Activated T-helper 2 cell treated with anti-CD3 and anti-CD28 coated beads, Interferon-gamma antibody, Interleukin-2, Interleukin-4, amounts not matched to agents 10 μg/mL and 5 μg/mL and 100 μg/mL, durations not matched to agents 14 hours and 24 hours and 36 hours (primary cell): Measurements from ENCODE around the gene CHAF1B. TPM values are rescaled to one million over a fixed set of nuclear protein-coding genes. Genes with fewer than 3 reads are reported as not detected.
"Not testable (repeated sequence)": the region's sequence is repeated elsewhere in the genome, so short reads cannot be mapped to it uniquely, and the experiment has no call there.

Experiments
- DNase-seq: peaks from one replicate; pipeline ENCODE4 v3.0.0; 2021; ENCODE audit warnings: low spot score
- H3K27ac Mint-ChIP-seq: one replicate; pipeline ENCODE4 v1.8.0; 2021; ENCODE audit warnings: mixed read lengths
- H3K27me3 Mint-ChIP-seq: one replicate; pipeline ENCODE4 v1.8.0; 2021; ENCODE audit warnings: low read depth, mixed read lengths
- H3K36me3 Mint-ChIP-seq: one replicate; pipeline ENCODE4 v1.8.0; 2021; ENCODE audit warnings: low read depth, mixed read lengths
- H3K4me1 Mint-ChIP-seq: one replicate; pipeline ENCODE4 v1.8.0; 2021; ENCODE audit warnings: low read depth, mixed read lengths
- H3K4me3 Mint-ChIP-seq: one replicate; pipeline ENCODE4 v1.8.0; 2021; ENCODE audit warnings: low read depth, mild to moderate bottlenecking, moderate library complexity, mixed read lengths
- H3K9me3 Mint-ChIP-seq: one replicate; pipeline ENCODE4 v1.8.0; 2021; ENCODE audit warnings: mixed read lengths
- intact Hi-C: fragments of 100-400 bp; cut with micrococcal nuclease; formaldehyde crosslinking; loops from one replicate; pipeline ENCODE4 v1.15.1; 2023
- total RNA-seq: library from RNA; stranded (reverse); gene quantifications from 2 replicates; pipeline ENCODE4 v1.2.3, GENCODE V29; 2022

The CHAF1B gene
- total RNA-seq, 1 donor from 2014 or later: 34.2 TPM

DNA sequence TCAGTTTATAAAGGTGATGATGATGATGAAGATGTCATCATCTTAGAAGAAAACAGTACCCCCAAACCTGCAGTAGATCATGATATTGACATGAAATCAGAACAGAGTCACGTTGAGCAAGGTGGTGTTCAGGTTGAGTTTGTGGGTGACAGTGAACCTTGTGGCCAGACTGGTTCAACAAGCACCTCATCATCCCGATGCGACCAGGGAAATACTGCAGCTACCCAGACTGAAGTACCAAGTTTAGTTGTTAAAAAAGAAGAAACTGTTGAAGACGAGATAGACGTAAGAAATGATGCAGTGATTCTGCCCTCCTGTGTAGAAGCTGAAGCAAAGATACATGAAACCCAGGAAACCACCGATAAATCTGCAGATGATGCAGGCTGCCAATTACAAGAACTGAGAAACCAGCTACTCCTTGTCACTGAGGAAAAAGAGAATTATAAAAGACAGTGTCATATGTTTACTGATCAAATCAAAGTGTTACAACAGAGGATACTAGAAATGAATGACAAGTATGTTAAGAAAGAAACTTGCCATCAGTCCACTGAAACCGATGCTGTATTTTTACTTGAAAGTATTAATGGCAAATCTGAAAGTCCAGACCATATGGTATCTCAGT lies 16.0 kb upstream of the CHAF1B start:
- no peaks in the 10 kb centered on the region for H3K9me3 Mint-ChIP-seq
- no peak overlapping the region for H3K27ac Mint-ChIP-seq
- peaks cover 1% of the 10 kb centered on the region for H3K4me1 Mint-ChIP-seq
- H3K27me3 Mint-ChIP-seq: no peaks in the 10 kb centered on the region
- no peak for DNase-seq
- H3K4me3 Mint-ChIP-seq: no peak overlapping the region
- intact Hi-C loops: no loop called here
- peaks cover 80% of the 10 kb centered on the region for H3K36me3 Mint-ChIP-seq

DNA sequence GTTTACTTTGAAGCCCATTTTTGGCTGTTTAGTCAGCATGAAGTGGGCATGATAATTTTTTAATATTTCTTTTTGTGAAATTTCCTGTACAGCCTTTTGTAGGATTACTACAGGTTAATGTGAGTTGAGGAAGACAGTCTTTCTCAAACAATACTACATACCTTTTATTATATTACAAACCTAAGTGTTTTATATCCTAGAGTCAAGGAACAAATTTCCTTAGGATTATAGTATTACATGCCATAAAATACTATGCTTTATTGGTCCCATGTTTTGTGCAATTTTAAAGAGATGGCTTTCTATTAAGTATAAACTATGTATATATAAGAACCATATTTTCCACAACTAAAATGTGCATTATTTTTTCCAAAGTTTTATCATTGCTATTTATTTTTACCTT lies 9.2 kb upstream of the CHAF1B start:
- Mint-ChIP-seq H3K4me1 (no peaks in the 10 kb centered on the region), H3K27me3 (no peaks in the 10 kb centered on the region), H3K36me3 (peaks cover 39% of the 10 kb centered on the region), H3K4me3 (no peak overlapping the region), H3K27ac (no peak overlapping the region), H3K9me3 (no peaks in the 10 kb centered on the region)
- DNase-seq: no peak
- intact Hi-C loops: no loop called here

DNA sequence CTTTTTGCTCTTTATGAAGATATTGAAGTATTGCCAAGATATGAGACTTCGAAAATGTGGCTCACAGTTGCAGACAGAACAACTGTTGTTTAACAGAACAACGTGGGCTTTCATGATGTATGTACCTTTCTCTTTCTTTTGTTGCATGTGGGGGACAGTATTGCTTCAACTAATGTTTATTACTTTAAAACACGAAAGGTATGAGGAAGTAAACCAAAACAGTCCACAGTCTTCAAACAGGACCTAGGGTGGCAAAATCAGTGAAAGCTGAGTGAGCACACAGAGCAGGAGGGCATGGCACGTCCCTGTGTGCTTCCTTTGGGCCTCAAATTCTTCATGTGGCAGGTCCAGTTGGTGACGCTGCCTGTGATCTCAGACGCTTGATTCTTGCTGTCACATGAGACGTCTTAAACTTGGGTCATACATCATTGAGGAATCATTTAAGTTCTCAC lies 7.8 kb upstream of the CHAF1B start:
- H3K36me3 Mint-ChIP-seq: peaks cover 28% of the 10 kb centered on the region
- no peaks in the 10 kb centered on the region for H3K9me3 Mint-ChIP-seq
- intact Hi-C loops: no loop called here
- no peak for DNase-seq
- no peaks in the 10 kb centered on the region for H3K27me3 Mint-ChIP-seq
- no peak overlapping the region for H3K4me3 Mint-ChIP-seq
- no peak overlapping the region for H3K27ac Mint-ChIP-seq
- peaks cover 2% of the 10 kb centered on the region for H3K4me1 Mint-ChIP-seq

DNA sequence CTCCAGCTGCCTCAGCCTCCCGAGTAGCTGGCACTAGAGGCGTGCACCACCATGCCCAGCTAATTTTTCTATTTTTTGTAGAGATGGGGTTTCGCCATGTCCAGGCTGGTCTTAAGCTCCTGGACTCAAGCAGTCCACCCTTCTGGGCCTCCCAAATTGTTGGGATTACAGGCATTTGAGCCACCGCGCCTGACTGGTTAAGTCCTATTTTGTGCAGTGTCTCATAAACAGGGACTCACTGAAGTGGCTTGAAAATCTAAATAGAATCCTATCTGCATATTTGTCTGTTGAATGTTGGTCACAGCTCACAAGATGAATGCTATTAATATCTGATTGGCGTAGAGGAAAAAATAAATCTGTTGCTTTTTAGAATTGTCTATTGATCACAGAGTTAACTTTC lies 5.9 kb upstream of the CHAF1B start:
- Mint-ChIP-seq H3K4me1 (peaks cover 2% of the 10 kb centered on the region), H3K27me3 (no peaks in the 10 kb centered on the region), H3K9me3 (no peaks in the 10 kb centered on the region), H3K27ac (no peak overlapping the region), H3K36me3 (peaks cover 16% of the 10 kb centered on the region), H3K4me3 (no peak overlapping the region)
- intact Hi-C loops: no loop called here
- no peak for DNase-seq

DNA sequence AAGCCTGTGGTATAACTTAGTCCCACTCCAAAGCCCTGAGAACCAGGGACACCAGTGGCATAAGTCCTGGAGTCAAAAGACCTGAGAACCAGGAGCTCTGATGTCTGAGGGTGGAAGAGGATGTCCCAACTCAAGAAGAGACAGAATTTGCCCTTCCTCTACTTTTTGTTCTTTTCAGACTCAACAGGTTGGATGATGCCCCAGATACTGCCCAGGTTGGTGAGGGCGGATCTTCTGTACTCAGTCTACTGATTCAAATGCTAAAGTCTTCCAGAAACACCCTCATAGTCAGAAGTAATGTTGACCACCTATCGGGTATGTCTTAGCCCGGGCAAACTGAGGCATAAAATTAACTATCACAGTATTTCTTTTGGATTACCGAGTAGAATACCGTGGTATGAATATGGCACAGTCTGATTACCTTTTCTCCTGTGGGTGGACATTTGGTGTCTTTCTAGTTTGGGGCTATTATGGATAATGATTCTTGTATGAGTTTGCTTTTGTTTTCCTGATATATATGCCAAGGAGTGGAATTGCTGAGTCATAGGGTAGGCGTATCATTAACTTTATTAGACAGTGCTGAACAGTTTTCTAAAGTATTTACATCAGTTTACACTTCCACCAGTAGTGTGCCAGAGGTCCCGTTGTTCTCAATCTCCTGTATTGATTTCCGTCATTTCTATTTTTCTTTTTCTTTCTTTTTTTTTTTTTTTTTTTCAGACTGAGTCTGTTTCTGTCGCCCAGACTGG lies 3.2 kb upstream of the CHAF1B start:
- Mint-ChIP-seq H3K4me1 (peaks cover 12% of the 10 kb centered on the region), H3K27ac (no peak overlapping the region), H3K36me3 (peaks cover 13% of the 10 kb centered on the region), H3K9me3 (no peaks in the 10 kb centered on the region), H3K4me3 (no peak overlapping the region), H3K27me3 (no peaks in the 10 kb centered on the region)
- intact Hi-C loops: no loop called here
- no peak for DNase-seq

DNA sequence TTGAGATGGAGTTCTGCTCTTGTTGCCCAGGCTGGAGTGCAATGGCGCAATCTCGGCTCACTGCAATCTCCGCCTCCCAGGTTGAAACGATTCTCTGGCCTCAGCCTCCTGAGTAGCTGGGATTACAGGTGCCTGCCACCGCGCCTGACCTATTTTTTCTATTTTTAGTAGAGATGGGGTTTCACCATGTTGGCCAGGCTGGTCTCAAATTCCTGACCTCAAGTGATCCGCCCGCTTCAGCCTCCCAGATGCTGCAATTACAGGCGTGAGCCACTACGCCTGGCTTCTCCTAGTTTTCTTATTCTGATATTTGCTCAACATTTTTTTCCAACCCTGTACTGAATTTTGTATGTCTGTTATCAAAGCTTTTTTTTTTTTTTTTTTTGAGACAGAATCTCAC lies 2.5 kb upstream of the CHAF1B start:
- H3K27ac Mint-ChIP-seq, intact Hi-C loops, H3K4me3 Mint-ChIP-seq, H3K9me3 Mint-ChIP-seq, DNase-seq, H3K27me3 Mint-ChIP-seq: not testable (repeated sequence)
- peaks cover 16% of the 10 kb centered on the region for H3K4me1 Mint-ChIP-seq
- peaks cover 13% of the 10 kb centered on the region for H3K36me3 Mint-ChIP-seq

DNA sequence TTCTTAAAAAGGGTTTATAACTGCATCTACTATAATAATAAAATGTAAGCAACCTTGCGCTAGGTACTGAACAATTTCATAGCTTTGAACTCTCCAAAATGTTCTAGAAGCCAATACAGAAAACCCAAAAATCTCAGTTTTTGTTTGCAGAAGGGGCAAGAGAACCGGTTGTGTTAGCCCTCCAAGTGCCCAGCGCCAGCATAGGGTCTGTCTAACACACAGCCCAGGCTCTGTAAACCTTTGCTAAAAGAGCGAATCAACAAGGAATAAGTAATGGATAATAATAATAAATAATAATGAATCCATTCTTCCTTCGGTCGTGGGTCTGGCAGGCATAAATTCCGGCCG lies 333 bp upstream of the CHAF1B start:
- H3K36me3 Mint-ChIP-seq: peaks cover 25% of the 10 kb centered on the region
- H3K4me1 Mint-ChIP-seq: peaks cover 24% of the 10 kb centered on the region
- H3K4me3 Mint-ChIP-seq: no peak overlapping the region
- H3K27ac Mint-ChIP-seq: no peak overlapping the region
- intact Hi-C loops: loop anchor here (5.0 kb wide), 1 partner anchor 228 kb away; the partner anchor contains the start of gene DOP1B
- DNase-seq: no peak
- no peaks in the 10 kb centered on the region for H3K27me3 Mint-ChIP-seq
- no peaks in the 10 kb centered on the region for H3K9me3 Mint-ChIP-seq

DNA sequence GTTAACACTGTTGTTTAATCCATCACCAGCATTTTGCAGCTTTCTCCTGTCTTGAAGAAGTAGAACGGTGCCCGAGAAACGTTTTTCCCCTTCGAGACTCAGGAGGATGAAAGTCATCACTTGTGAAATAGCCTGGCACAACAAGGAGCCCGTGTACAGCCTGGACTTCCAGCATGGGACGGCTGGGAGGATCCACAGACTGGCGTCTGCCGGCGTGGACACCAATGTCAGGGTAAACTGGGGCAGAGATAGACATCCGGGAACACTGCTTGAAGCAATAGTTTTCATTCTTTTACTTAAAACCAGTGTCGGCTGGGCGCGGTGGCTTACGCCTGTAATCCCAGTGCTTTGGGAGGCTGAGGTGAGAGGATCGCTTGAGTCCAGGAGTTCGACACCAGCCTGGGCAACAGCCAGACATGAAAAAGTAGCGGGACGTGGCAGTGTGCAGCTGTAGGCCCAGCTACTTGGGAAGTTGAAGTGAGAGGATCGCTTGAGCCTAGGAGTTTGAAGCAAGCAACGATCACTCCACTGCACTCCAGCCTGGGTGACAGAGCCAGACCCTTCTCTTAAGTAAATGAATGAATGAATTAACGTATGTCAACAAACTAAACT lies 945 bp downstream of the CHAF1B start:
- Mint-ChIP-seq H3K9me3 (no peaks in the 10 kb centered on the region), H3K4me1 (peaks cover 24% of the 10 kb centered on the region), H3K27me3 (no peaks in the 10 kb centered on the region), H3K27ac (peak overlapping the region; percentile 53), H3K36me3 (peaks cover 28% of the 10 kb centered on the region), H3K4me3 (peak overlapping the region; percentile 82)
- intact Hi-C loops: loop anchor here (5.0 kb wide), 1 partner anchor 229 kb away; the partner anchor contains the start of gene DOP1B
- no peak for DNase-seq

DNA sequence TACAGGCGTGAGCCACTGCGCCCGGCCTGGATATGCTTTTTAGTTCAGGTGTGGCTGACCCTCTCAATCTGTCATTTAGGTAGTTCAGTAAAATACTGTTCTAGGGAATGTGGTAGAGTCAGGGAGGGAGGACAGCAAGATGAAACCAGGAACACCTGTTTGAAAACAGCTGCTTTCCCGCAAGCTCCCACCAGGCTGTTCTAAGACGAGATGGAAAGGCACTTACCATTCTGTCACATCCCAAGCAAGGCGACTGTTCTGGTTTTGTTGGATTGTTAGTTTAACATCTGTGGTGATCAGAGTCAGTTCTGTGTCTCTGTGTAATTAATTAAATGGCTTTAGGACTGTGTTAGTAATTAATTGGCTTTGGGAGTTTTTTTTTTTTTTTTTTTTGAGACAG lies 2.9 kb downstream of the CHAF1B start:
- H3K27me3 Mint-ChIP-seq: no peaks in the 10 kb centered on the region
- H3K4me1 Mint-ChIP-seq: peaks cover 21% of the 10 kb centered on the region
- intact Hi-C loops: loop anchor here (5.0 kb wide), 1 partner anchor 231 kb away; the partner anchor contains the start of gene DOP1B
- no peaks in the 10 kb centered on the region for H3K9me3 Mint-ChIP-seq
- DNase-seq: no peak
- no peak overlapping the region for H3K4me3 Mint-ChIP-seq
- H3K27ac Mint-ChIP-seq: no peak overlapping the region
- H3K36me3 Mint-ChIP-seq: peaks cover 45% of the 10 kb centered on the region

DNA sequence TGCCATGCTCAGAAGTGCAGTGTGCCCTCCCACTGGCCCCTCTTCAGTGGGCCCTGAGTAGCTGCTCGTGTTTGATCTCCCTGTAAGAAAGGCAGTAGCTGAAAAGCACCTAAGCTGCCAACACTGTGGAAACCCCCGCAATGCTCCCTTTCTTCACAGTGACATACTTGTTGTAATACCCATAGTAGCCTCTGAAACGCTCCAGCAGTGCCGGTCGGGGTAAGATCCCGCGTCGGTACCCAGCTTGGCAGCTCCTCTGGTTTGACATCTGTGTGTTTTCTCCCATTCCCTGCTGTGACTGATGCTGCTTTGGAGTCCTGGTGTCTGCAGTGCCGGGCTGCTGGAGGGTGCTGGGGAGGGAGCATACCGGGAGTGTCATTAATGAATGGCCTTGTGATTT lies 3.6 kb downstream of the CHAF1B start:
- Mint-ChIP-seq H3K36me3 (peaks cover 49% of the 10 kb centered on the region), H3K9me3 (no peaks in the 10 kb centered on the region), H3K27ac (no peak overlapping the region), H3K27me3 (no peaks in the 10 kb centered on the region), H3K4me3 (no peak overlapping the region), H3K4me1 (peaks cover 21% of the 10 kb centered on the region)
- no peak for DNase-seq
- intact Hi-C loops: loop anchor here (5.0 kb wide), 1 partner anchor 232 kb away; the partner anchor contains the start of gene DOP1B

DNA sequence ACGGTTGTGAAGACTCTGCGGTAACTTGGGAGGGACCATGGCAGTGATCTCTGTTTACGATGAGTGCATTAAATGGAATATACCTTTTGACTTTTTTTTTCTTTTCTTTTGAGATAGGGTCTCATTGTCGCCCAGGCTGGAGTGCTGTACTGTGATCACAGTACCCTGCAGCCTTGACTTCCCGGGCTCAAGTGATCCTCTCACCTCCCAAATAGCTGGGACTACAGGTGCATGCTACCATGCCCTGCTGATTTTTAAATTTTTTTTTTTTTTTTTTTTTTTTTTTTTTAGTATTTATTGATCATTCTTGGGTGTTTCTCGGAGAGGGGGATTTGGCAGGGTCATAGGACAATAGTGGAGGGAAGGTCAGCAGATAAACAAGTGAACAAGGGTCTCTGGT lies 6.5 kb downstream of the CHAF1B start:
- intact Hi-C loops, DNase-seq, H3K9me3 Mint-ChIP-seq, H3K27me3 Mint-ChIP-seq, H3K27ac Mint-ChIP-seq, H3K4me3 Mint-ChIP-seq: not testable (repeated sequence)
- Mint-ChIP-seq H3K4me1 (peaks cover 14% of the 10 kb centered on the region), H3K36me3 (peaks cover 67% of the 10 kb centered on the region)

DNA sequence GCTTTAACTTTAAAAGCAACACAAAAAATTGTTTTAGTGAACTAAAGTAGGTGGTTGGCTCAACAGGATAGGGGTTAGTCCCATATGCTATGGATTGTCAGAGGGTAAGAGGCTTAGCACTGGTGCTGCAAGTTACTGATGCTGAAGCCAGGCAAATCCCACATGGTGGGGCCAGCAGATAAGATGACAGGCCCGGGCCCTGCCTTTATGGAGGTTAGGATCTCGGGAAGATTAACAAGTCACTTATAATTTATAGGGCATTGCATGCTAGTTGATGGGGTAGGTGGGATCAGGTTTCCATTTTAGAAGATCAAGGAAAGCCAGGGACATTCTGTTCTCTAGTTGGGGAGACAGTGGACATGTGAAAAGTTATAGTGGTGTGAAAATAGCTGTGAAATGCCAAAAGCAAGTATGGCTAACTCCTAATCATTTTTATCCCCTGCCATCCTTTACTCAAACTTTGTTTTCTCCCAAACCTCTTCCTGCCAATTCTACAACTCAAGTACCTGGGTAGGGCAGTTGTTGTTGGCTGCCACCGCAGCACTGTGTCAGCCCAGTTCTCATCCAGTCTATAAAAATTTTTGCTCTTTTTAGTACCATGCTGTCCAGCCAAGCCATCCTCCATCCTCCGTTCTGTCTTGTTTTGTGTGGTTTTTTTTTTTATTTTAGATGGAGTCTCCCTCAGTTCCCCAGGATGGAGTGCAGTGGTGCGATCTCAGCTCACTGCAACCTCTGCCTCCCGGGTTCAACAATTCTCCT lies 10.3 kb downstream of the CHAF1B start:
- H3K9me3 Mint-ChIP-seq: no peaks in the 10 kb centered on the region
- no peak overlapping the region for H3K27ac Mint-ChIP-seq
- intact Hi-C loops: no loop called here
- no peaks in the 10 kb centered on the region for H3K4me1 Mint-ChIP-seq
- H3K27me3 Mint-ChIP-seq: no peaks in the 10 kb centered on the region
- H3K36me3 Mint-ChIP-seq: peaks cover 67% of the 10 kb centered on the region
- DNase-seq: no peak
- H3K4me3 Mint-ChIP-seq: no peak overlapping the region
